HepG2 (cell line): ENCODE results near the gene NAXD. TPM values are rescaled to one million over a fixed set of nuclear protein-coding genes. Genes with fewer than 3 reads are reported as not detected.

ENCODE experiments used
- AGO1 ChIP-seq: fragments of 200-400 bp; formaldehyde crosslinking; IDR thresholded peaks from 2 replicates; pipeline ENCODE4 v1.6.1; 2017; ENCODE audit warnings: mild to moderate bottlenecking, low read depth, low read length, moderate library complexity; ENCODE audit not compliant: poor library complexity, severe bottlenecking
- AKAP8 ChIP-seq: sonication (generic); formaldehyde crosslinking; IDR thresholded peaks from 2 replicates; pipeline ENCODE4 v1.5.1; 2020; ENCODE audit warnings: mild to moderate bottlenecking, missing genetic modification reagents
- CBFB ChIP-seq: sonication (generic); formaldehyde crosslinking; IDR thresholded peaks from 2 replicates; pipeline ENCODE4 v1.4.0; 2020; ENCODE audit warnings: missing genetic modification reagents
- CBX2 ChIP-seq, 2 experiments: fragments of 200-600 bp in 1 of 2; sonication (generic); formaldehyde crosslinking in 1 of 2; IDR thresholded peaks; 2 replicates each; pipeline versions ENCODE4 v1.7.0 to v1.8.1; 2018 to 2022; ENCODE audit warnings: low read depth in 2 of 2, low read length in 1 of 2, mild to moderate bottlenecking in 1 of 2, missing genetic modification reagents in 1 of 2
- GATAD2A ChIP-seq: IDR thresholded peaks from 2 replicates; pipeline ENCODE4 v1.6.1; 2016
- KAT8 ChIP-seq: IDR thresholded peaks from 2 replicates; pipeline ENCODE4 v1.6.1; 2016; ENCODE audit warnings: missing genetic modification reagents, missing compliant biosample characterization
- KLF15 ChIP-seq: sonication (generic); formaldehyde crosslinking; IDR thresholded peaks from 2 replicates; pipeline ENCODE4 v1.8.1; 2023; ENCODE audit warnings: borderline replicate concordance, mild to moderate bottlenecking, inconsistent platforms, missing genetic modification reagents, mixed read lengths
- NAIF1 ChIP-seq: sonication (generic); formaldehyde crosslinking; IDR thresholded peaks from 2 replicates; pipeline ENCODE4 v1.5.0; 2020; ENCODE audit warnings: mild to moderate bottlenecking, missing genetic modification reagents, borderline replicate concordance
- NFATC3 ChIP-seq: sonication (generic); formaldehyde crosslinking; IDR thresholded peaks from 2 replicates; pipeline ENCODE4 v1.5.1; 2020; ENCODE audit warnings: mild to moderate bottlenecking, missing genetic modification reagents
- POLR2AphosphoS5 ChIP-seq: IDR thresholded peaks from 2 replicates; pipeline ENCODE4 v1.6.1; 2012; ENCODE audit warnings: low read depth, low read length
- RELA ChIP-seq: sonication (generic); formaldehyde crosslinking; IDR thresholded peaks from 2 replicates; pipeline ENCODE4 v1.4.0; 2020; ENCODE audit warnings: missing genetic modification reagents
- SRF ChIP-seq: IDR thresholded peaks from 2 replicates; pipeline ENCODE4 v1.6.1; 2011; ENCODE audit warnings: mild to moderate bottlenecking, low read depth, low read length, moderate library complexity
- TEAD2 ChIP-seq: sonication (generic); formaldehyde crosslinking; IDR thresholded peaks from 2 replicates; pipeline ENCODE4 v1.9.0; 2021; ENCODE audit warnings: missing genetic modification reagents
- TRIM24 ChIP-seq: sonication (generic); formaldehyde crosslinking; IDR thresholded peaks from 2 replicates; pipeline ENCODE4 v1.8.0; 2022; ENCODE audit warnings: mild to moderate bottlenecking, missing genetic modification reagents
- YY1 ChIP-seq: IDR thresholded peaks from 2 replicates; pipeline ENCODE4 v1.6.1; 2011; ENCODE audit warnings: low read length, low read depth, moderate library complexity, mild to moderate bottlenecking; ENCODE audit not compliant: insufficient read depth, insufficient replicate concordance
- ZNF10 ChIP-seq: sonication (generic); formaldehyde crosslinking; IDR thresholded peaks from 2 replicates; pipeline ENCODE4 v1.4.0; 2020; ENCODE audit warnings: mild to moderate bottlenecking, low read depth, missing genetic modification reagents, borderline replicate concordance
- ZNF674 ChIP-seq: sonication (generic); formaldehyde crosslinking; IDR thresholded peaks from 2 replicates; pipeline ENCODE4 v1.5.0; 2020; ENCODE audit warnings: low read depth, mild to moderate bottlenecking, missing genetic modification reagents
- ZNF816 ChIP-seq: sonication (generic); formaldehyde crosslinking; IDR thresholded peaks from 2 replicates; pipeline ENCODE4 v1.8.0; 2022; ENCODE audit warnings: missing genetic modification reagents, mild to moderate bottlenecking, borderline replicate concordance
- ZSCAN29 ChIP-seq: sonication (generic); formaldehyde crosslinking; conservative IDR thresholded peaks from 2 replicates; pipeline ENCODE4 v1.4.0; 2020; ENCODE audit warnings: mild to moderate bottlenecking, missing genetic modification reagents
- polyA plus RNA-seq, 8 experiments: library from polyadenylated mRNA; depleted of rRNA in 3 of 8; stranded (reverse) in 7 of 8; unstranded in 1 of 8; fragments of >200 nt; fragmentation: Illumina TruSeq in 4 of 8; extraction: Trizol in 4 of 8; gene quantifications; 2 replicates each; pipeline versions ENCODE4 v1.2.1 to v1.2.3, GENCODE V29; 2011 to 2016; ENCODE audit warnings: low read depth in 4 of 8, missing spikeins in 1 of 8, mixed read lengths in 1 of 8; ENCODE audit not compliant: insufficient read depth in 1 of 8
- total RNA-seq, 5 experiments: library from RNA; depleted of rRNA; stranded (reverse); fragments of >200 nt; fragmentation: Illumina TruSeq; extraction: Trizol; gene quantifications; 2 replicates each; pipeline ENCODE4 v1.2.3, GENCODE V29; 2016; ENCODE audit warnings: low read depth in 1 of 5
- TF ChIP-seq, protein P1 (sequence below): sonication (generic); formaldehyde crosslinking; IDR thresholded peaks from 2 replicates; pipeline ENCODE4 v1.8.1; 2022; ENCODE audit warnings: low read depth, mild to moderate bottlenecking, missing genetic modification reagents
- TF ChIP-seq, protein P2 (sequence below): IDR thresholded peaks from 2 replicates; pipeline ENCODE4 v1.6.1; 2012; ENCODE audit warnings: inconsistent platforms
- TF ChIP-seq, protein P3 (sequence below): sonication (generic); formaldehyde crosslinking; IDR thresholded peaks from 2 replicates; pipeline ENCODE4 v1.8.1; 2023; ENCODE audit warnings: mild to moderate bottlenecking, missing genetic modification reagents
- TF ChIP-seq, protein P4 (sequence below): conservative IDR thresholded peaks from 2 replicates; pipeline ENCODE4 v1.6.1; 2018; ENCODE audit warnings: missing genetic modification reagents

Gene NAXD
- total and polyA plus RNA-seq, 2 of the 13 experiments (the other 11 are each of a cell fraction or from before 2014, with no cell fraction given) = 19.0 to 23.2 TPM

- TF ChIP-seq, protein P1, sequence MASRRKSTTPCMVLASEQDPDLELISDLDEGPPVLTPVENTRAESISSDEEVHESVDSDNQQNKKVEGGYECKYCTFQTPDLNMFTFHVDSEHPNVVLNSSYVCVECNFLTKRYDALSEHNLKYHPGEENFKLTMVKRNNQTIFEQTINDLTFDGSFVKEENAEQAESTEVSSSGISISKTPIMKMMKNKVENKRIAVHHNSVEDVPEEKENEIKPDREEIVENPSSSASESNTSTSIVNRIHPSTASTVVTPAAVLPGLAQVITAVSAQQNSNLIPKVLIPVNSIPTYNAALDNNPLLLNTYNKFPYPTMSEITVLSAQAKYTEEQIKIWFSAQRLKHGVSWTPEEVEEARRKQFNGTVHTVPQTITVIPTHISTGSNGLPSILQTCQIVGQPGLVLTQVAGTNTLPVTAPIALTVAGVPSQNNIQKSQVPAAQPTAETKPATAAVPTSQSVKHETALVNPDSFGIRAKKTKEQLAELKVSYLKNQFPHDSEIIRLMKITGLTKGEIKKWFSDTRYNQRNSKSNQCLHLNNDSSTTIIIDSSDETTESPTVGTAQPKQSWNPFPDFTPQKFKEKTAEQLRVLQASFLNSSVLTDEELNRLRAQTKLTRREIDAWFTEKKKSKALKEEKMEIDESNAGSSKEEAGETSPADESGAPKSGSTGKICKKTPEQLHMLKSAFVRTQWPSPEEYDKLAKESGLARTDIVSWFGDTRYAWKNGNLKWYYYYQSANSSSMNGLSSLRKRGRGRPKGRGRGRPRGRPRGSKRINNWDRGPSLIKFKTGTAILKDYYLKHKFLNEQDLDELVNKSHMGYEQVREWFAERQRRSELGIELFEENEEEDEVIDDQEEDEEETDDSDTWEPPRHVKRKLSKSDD (CRISPR knock-in tag) = peak; percentile 7; the same call in 1 of the 2 replicates
- TF ChIP-seq GATAD2A (CRISPR knock-in tag) = no peak
- no peak for TF ChIP-seq TRIM24 (CRISPR knock-in tag)
- TF ChIP-seq, protein P2, sequence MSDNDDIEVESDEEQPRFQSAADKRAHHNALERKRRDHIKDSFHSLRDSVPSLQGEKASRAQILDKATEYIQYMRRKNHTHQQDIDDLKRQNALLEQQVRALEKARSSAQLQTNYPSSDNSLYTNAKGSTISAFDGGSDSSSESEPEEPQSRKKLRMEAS = peak; percentile 79
- peak; percentile 61; the same call in 1 of the 2 replicates for TF ChIP-seq NFATC3 (CRISPR knock-in tag)
- TF ChIP-seq, protein P3, sequence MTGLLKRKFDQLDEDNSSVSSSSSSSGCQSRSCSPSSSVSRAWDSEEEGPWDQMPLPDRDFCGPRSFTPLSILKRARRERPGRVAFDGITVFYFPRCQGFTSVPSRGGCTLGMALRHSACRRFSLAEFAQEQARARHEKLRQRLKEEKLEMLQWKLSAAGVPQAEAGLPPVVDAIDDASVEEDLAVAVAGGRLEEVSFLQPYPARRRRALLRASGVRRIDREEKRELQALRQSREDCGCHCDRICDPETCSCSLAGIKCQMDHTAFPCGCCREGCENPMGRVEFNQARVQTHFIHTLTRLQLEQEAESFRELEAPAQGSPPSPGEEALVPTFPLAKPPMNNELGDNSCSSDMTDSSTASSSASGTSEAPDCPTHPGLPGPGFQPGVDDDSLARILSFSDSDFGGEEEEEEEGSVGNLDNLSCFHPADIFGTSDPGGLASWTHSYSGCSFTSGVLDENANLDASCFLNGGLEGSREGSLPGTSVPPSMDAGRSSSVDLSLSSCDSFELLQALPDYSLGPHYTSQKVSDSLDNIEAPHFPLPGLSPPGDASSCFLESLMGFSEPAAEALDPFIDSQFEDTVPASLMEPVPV (CRISPR knock-in tag) = peak; percentile 43; the same call in 1 of the 2 replicates
- TF ChIP-seq ZNF10 (CRISPR knock-in tag) = no peak
- peak; percentile 88 for TF ChIP-seq YY1
- no peak for TF ChIP-seq NAIF1 (CRISPR knock-in tag)
- TF ChIP-seq, protein P4, sequence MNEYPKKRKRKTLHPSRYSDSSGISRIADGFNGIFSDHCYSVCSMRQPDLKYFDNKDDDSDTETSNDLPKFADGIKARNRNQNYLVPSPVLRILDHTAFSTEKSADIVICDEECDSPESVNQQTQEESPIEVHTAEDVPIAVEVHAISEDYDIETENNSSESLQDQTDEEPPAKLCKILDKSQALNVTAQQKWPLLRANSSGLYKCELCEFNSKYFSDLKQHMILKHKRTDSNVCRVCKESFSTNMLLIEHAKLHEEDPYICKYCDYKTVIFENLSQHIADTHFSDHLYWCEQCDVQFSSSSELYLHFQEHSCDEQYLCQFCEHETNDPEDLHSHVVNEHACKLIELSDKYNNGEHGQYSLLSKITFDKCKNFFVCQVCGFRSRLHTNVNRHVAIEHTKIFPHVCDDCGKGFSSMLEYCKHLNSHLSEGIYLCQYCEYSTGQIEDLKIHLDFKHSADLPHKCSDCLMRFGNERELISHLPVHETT (CRISPR knock-in tag) = no peak
- TF ChIP-seq CBFB = 0 out of 2 replicates have a peak, but pooled peaks have one; percentile 17
- TF ChIP-seq KAT8 = peak; percentile 96
- TF ChIP-seq ZNF816 (CRISPR knock-in tag) = peak; percentile 66; the same call in 1 of the 2 replicates
- no peak for TF ChIP-seq KLF15 (CRISPR knock-in tag)
- no peak for TF ChIP-seq AKAP8 (CRISPR knock-in tag)
- no peak for TF ChIP-seq TEAD2
- TF ChIP-seq ZNF674 (CRISPR knock-in tag) = peak; percentile 70; the same call in 1 of the 2 replicates
- TF ChIP-seq CBX2 (IDR thresholded peaks at IDR 0.05; ENCODE audit: low read depth, low read length) = no peak
- no peak for TF ChIP-seq CBX2 (CRISPR knock-in tag; IDR thresholded peaks at IDR 0.05; ENCODE audit: low read depth)
- no peak for TF ChIP-seq ZSCAN29 (CRISPR knock-in tag)
- no peak for TF ChIP-seq RELA (CRISPR knock-in tag)
- peak; percentile 80 for TF ChIP-seq POLR2AphosphoS5
- no peak; the same call in 1 of the 2 replicates for TF ChIP-seq SRF
- TF ChIP-seq AGO1 = no peak
Measured at GRCh38 chr13:110615322-110616102, at the start of gene NAXD (continued).
